CD4-positive, alpha-beta T cell treated with Interferon gamma for 1 hour (primary cell): ENCODE results near the gene FTHL17.

ENCODE experiments used
- DNase-seq: peaks from one replicate; pipeline ENCODE4 v3.0.0-alpha.2; 2020

FTHL17 gene

DNA sequence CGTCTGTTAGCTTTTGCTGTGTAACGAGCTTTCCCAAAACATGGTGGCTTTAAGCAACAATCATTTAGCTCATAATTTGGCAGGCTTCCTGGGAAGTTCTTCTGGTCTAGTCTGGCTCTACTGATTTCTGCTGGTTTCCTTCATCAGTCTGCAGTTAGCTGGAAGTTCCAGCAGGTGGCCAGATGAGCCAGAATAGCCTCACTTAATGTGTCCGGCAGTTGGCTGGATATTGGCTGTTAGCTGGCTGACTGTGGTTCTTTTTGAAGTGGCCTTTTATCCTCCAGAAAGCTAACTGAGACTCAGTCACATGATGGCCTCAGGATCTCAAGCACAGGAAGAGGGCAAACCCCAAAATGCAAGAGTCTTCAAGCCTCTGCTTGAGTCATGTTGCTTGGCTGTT, 34.9 kb downstream of the FTHL17 start:
- DNase-seq = no peak

DNA sequence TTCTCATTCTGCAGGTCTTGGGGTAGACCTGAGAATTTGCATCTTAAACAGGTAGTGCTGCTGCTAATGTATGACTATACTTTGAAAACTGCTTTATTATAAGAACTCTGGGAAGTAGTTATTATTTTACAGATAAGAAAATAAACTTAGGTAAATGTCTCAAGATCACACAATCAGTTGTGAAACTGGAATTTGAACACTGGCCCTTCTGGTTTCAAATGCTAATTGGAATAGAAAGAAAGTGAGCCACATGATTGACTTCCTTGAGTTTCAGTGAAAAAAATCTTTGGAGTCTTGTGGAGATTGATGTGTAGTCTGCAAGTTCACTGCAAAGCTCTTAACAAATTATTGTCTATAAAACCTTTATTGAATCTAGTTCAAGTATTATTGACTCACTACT, 44.5 kb downstream of the FTHL17 start:
- no peak for DNase-seq

- no peak for DNase-seq
Observed at GRCh38 chrX:31024866-31025265, 47.0 kb downstream of the FTHL17 start.

DNA sequence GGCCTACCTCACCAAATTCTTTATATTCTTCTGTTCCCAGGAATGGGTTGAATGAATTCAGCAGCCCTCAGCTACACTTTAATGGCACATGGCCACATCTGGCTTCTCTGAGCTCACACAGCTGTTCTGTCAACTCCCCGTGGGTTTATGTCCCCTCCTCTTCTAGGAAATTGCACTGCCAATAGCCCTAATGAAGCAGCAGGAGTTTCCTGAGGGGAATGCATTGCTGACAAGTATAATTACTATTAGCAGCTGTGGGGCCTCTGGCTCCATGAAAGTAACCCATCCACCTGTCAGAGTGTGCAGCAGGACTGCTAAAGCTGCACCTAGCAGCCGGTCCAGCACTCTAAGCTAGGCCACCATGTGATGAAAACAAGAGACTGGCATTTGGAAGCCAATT, 50.3 kb downstream of the FTHL17 start:
- DNase-seq = no peak
